Thoracic aorta (tissue), 2 donors: ENCODE data around the gene TOMM20. TPM values are rescaled to one million over a fixed set of nuclear protein-coding genes. Genes with fewer than 3 reads are reported as not detected.
A peak's percentile ranks its signal among the peaks of the same experiment; 100 is the strongest.

Experiments
- ATAC-seq: fragments of 150-250 bp; one replicate; pipeline ENCODE4 v1.8.0; 2017; ENCODE audit warnings: low read depth; ENCODE audit not compliant: insufficient number of reproducible peaks, low FRiP score
- DNase-seq: peaks from one replicate; pipeline ENCODE4 v3.0.0-alpha.2; 2020; ENCODE audit warnings: low spot score
- H3K27ac ChIP-seq, 2 donors: fragments of 200-600 bp; sonication (generic); 1 replicate in 1 of 2; 2 replicates in 1 of 2; pipeline ENCODE4 v1.5.1; 2016; ENCODE audit warnings: mild to moderate bottlenecking in 2 of 2, moderate library complexity in 2 of 2
- H3K27me3 ChIP-seq: fragments of 200-600 bp; sonication (generic); replicated peaks from 2 replicates; pipeline ENCODE4 v1.6.0; 2016; ENCODE audit warnings: mild to moderate bottlenecking; ENCODE audit not compliant: insufficient read depth
- H3K36me3 ChIP-seq: fragments of 200-600 bp; sonication (generic); one replicate; pipeline ENCODE4 v1.5.1; 2016
- H3K4me1 ChIP-seq, 2 donors: fragments of 200-600 bp; sonication (generic); 1 replicate in 1 of 2; 2 replicates in 1 of 2; pipeline versions ENCODE4 v1.5.1 to v1.6.0; 2016; ENCODE audit warnings: low read depth in 2 of 2, mild to moderate bottlenecking in 1 of 2; ENCODE audit not compliant: control insufficient read depth in 1 of 2
- H3K4me3 ChIP-seq: fragments of 200-600 bp; sonication (generic); 2 replicates; pipeline ENCODE4 v1.5.1; 2016; ENCODE audit warnings: mild to moderate bottlenecking
- H3K9me3 ChIP-seq: fragments of 200-600 bp; sonication (generic); 2 replicates; pipeline ENCODE4 v1.5.1; 2016
- total RNA-seq, 2 donors: library from RNA; depleted of rRNA; stranded (reverse); fragments of >200 nt; gene quantifications; one replicate each; pipeline versions ENCODE4 v1.1.0 to v1.2.3, GENCODE V29; 2016
- TF ChIP-seq, protein P1 (sequence below): fragments of 200-600 bp; sonication (generic); IDR thresholded peaks from one replicate; pipeline ENCODE4 v1.5.1; 2019; ENCODE audit warnings: antibody characterized with exemption

Gene TOMM20
- total RNA-seq, 2 donors from 2014 or later, result 59.0 to 101 TPM

DNA sequence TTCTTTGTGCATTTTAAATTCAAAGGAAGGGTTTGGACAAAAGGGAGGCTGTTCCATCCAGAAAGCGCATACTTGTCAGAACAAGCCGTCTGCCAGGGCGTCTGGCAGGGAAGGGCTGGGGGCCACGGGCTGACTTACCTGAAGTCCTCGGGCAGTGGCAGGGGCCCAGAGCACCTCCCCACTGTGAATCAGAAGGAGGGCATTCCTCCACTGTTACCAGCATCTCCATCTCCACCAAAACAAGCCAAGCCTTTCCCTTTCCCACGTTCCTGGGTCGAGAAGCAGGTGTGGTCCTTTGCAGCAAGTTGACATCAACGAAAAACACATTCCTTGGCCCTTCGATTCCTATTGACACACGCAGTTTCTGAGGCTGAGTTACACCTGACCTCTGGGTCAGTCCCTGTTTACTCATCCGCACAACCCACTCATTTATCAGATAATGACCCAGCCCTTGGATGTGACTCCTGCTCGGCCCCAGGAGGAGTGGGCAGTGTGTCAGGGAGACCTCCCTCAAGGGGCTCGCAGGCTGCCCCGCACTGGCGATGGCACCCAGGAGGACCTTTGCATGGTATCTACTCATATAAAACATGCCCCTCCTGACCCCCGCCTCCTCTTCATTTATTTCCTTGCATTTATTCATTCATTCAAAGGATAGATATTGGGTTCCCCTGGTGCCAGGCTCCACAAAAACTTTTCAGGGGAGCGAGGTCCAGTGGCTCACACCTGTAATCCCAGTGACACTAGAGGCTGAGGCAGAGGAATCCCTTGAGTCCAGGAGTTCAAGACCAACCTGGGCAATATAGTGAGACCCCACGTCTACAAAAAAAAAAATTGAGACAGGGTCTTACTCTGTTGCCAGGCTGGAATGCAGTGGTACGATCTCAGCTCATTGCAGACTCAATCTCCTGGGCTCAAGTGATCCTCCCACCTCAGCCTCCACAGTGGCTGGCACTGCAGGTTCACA is 60.2 kb downstream of the TOMM20 start:
- H3K4me1 ChIP-seq, result peaks cover 23 to 48% of the 10 kb centered on the region in 2 donors
- no peaks in the 10 kb centered on the region for H3K36me3 ChIP-seq
- DNase-seq (no peak), ATAC-seq (no peak)
- H3K27me3 ChIP-seq, result no peaks in the 10 kb centered on the region
- H3K27ac ChIP-seq, result peak overlapping the region; percentile 71 to 73
- H3K9me3 ChIP-seq, result no peaks in the 10 kb centered on the region
- H3K4me3 ChIP-seq, result peak overlapping the region; percentile 2
- TF ChIP-seq, protein P1, sequence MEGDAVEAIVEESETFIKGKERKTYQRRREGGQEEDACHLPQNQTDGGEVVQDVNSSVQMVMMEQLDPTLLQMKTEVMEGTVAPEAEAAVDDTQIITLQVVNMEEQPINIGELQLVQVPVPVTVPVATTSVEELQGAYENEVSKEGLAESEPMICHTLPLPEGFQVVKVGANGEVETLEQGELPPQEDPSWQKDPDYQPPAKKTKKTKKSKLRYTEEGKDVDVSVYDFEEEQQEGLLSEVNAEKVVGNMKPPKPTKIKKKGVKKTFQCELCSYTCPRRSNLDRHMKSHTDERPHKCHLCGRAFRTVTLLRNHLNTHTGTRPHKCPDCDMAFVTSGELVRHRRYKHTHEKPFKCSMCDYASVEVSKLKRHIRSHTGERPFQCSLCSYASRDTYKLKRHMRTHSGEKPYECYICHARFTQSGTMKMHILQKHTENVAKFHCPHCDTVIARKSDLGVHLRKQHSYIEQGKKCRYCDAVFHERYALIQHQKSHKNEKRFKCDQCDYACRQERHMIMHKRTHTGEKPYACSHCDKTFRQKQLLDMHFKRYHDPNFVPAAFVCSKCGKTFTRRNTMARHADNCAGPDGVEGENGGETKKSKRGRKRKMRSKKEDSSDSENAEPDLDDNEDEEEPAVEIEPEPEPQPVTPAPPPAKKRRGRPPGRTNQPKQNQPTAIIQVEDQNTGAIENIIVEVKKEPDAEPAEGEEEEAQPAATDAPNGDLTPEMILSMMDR, result no peak

DNA sequence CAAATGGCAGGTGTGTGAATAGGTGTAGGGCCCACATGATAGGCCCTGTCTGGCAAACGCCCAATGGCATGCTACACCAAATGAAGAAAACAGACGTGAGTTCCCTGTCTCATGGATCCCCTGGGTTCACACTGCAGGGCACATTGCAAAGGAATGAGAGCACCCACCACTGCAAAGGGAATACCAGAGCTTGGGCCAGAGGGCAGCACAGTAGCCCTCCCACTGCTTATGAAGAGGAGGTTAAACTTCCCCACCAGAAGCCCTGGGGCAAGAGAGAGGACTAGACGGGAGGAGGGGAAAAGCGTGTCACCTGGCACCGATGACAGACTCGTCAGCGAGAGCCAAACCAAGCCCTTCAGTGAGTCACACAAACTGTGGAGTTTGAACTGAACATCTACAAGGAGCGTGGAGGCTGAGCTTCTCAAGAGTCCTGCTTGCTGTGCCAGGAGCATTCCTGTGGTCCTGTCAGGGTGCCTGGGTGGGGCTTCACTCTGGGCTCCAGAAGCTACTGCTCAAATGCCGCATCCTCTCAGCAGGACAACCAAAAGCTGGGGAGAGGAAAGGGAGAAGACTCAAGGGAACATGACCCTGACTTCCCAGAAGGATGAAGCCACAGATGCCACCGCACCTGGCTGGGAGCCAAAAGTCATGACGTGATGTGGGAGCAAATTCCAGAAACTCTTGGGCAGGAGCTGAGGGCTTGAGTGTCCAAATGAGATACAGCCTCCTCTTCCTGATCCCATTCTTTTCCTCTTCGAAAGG is 61.1 kb downstream of the TOMM20 start:
- TF ChIP-seq, protein P1, result no peak
- no peaks in the 10 kb centered on the region for H3K36me3 ChIP-seq
- peak overlapping the region; percentile 2 for H3K4me3 ChIP-seq
- H3K27me3 ChIP-seq, result no peaks in the 10 kb centered on the region
- no peaks in the 10 kb centered on the region for H3K9me3 ChIP-seq
- peak overlapping the region; percentile 71 to 73 for H3K27ac ChIP-seq
- H3K4me1 ChIP-seq, result peaks cover 19 to 43% of the 10 kb centered on the region in 2 donors
- ATAC-seq (peak; percentile 72), DNase-seq (peak; percentile 70)

DNA sequence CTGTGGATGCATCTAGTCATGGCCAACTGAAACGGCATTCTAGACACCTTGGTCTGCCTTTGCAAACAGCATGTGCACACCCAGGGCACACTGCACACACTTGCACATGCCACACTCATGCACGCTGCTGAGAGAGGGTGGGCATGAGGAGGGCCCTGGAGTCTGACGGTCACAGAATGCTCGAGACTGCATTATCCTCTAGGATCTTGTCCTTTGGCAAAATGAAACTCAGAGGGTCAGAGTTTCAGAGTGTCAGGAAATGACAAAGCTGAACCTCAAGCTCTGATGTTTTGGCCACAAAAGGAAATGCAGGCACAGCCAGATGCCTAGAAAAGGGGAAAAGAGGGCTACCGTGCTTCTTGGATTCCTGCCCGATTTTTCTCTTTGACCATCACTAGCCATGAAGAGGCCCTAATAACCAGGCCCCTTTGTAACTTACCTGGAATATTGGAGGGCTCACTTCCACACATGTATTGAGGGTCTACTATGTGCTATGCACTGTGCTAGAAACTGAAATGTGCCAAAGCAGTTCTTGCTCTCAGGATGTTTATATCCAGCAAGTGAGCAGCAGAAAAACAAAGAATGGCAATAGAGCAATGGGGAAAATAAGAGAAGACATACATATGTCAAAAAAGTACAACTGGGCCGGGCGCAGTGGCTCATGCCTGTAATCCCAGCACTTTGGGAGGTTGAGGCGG is 65.4 kb downstream of the TOMM20 start:
- Histone ChIP-seq H3K4me1 (peaks cover 12 to 29% of the 10 kb centered on the region in 2 donors), H3K27me3 (no peaks in the 10 kb centered on the region), H3K4me3 (no peak overlapping the region), H3K27ac (no peak overlapping the region), H3K9me3 (no peaks in the 10 kb centered on the region), H3K36me3 (no peaks in the 10 kb centered on the region)
- DNase-seq (no peak), ATAC-seq (no peak)
- TF ChIP-seq, protein P1, result no peak

DNA sequence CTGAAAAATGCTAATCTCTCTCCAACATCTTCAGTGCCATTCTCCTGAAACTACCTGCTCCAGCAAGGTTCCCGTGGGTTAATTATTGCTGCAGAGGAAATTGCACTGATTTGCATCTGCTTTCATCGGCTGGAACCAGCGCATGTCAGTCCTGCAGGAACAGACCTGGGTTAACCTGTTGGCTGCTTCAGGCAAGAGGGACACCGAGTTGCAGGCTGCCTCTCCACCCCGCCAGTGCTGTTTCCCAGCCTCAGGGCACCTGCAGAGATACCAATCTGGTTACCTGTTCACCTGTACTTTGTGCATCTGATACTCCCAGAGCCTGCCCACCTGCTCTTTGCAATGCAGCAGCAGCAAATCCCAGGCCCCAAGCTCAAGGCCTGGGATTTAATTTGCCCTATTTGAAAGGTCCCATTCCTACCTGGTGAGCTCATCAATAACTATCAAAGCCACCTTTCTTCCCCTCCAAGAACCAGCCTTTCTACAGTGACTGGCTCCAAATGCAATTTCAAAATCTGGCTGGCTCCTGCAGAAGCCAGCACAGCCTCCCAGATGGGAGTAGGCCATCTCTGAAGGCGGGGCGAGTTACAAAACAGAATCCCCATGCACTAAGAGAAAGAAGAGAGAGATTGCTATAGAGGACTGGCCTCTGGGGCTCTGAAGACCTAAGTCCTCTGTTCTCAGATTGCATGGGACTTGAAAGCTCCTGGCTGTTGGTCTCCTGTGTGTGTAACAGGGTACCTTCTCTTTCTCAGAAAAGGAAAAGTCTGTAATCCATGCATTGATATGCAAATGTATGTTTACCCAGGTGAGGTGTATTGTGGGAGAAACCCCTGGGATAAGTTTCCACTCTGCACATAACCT is 67.8 kb downstream of the TOMM20 start:
- Histone ChIP-seq H3K4me3 (no peak overlapping the region), H3K27me3 (no peaks in the 10 kb centered on the region), H3K27ac (no peak overlapping the region), H3K9me3 (no peaks in the 10 kb centered on the region), H3K4me1 (peaks cover 3 to 13% of the 10 kb centered on the region in 2 donors), H3K36me3 (no peaks in the 10 kb centered on the region)
- ATAC-seq (no peak), DNase-seq (no peak)
- TF ChIP-seq, protein P1, result no peak

Other genes starting within 250 kb of the TOMM20 start
- 10 to 100 TPM; 37.0 to 59.8 TPM for gene RBM34, start 32.4 kb upstream of the TOMM20 start, total RNA-seq
- gene ARID4B, start 199.3 kb upstream of the TOMM20 start, total RNA-seq, result 10 to 100 TPM; 32.4 to 50.2 TPM
- 10 to 100 TPM; 13.5 to 33.2 TPM for gene GGPS1, start 199.7 kb upstream of the TOMM20 start, total RNA-seq
- gene TBCE, start 238.6 kb upstream of the TOMM20 start, total RNA-seq, result 10 to 100 TPM; 16.9 to 30.1 TPM